Upper lobe of left lung (tissue), 6 donors: Measurements from ENCODE around the gene SLC4A2. TPM values are rescaled to one million over a fixed set of nuclear protein-coding genes. Genes with fewer than 3 reads are reported as not detected.
A peak's percentile ranks its signal among the peaks of the same experiment; 100 is the strongest.

Source experiments
- ATAC-seq, 2 donors: fragments of 200-7000 bp; cut with Tn5 transposase; one replicate each; pipeline ENCODE4 v1.9.1; 2022; ENCODE audit warnings: mild to moderate bottlenecking in 2 of 2, moderate library complexity in 2 of 2; ENCODE audit not compliant: low FRiP score in 2 of 2
- DNase-seq, 2 donors: peaks; one replicate each; pipeline ENCODE4 v3.0.0-alpha.2; 2019 to 2020
- H3K27ac ChIP-seq, 4 donors: fragments of 200-600 bp; sonication (generic); one replicate each; pipeline ENCODE4 v1.5.1; 2016 to 2019
- H3K27me3 ChIP-seq, 4 donors: fragments of 200-600 bp; sonication (generic); one replicate each; pipeline ENCODE4 v1.5.1; 2017 to 2019
- H3K36me3 ChIP-seq, 4 donors: fragments of 200-600 bp; sonication (generic); one replicate each; pipeline ENCODE4 v1.5.1; 2016 to 2019
- H3K4me1 ChIP-seq, 4 donors: fragments of 200-600 bp; sonication (generic); one replicate each; pipeline ENCODE4 v1.5.1; 2018 to 2019
- H3K4me3 ChIP-seq, 4 donors: fragments of 200-600 bp; sonication (generic); one replicate each; pipeline ENCODE4 v1.5.1; 2017 to 2019; ENCODE audit warnings: mild to moderate bottlenecking in 2 of 4, moderate library complexity in 1 of 4
- H3K9me3 ChIP-seq, 4 donors: fragments of 200-600 bp; sonication (generic); one replicate each; pipeline ENCODE4 v1.5.1; 2018 to 2019
- EP300 ChIP-seq, 4 donors: sonication (generic); formaldehyde crosslinking; IDR thresholded peaks; one replicate each; pipeline ENCODE4 v1.5.1; 2017; ENCODE audit warnings: antibody characterized with exemption in 4 of 4, control low read depth in 2 of 4
- POLR2A ChIP-seq, 4 donors: fragments of 450-650 bp; IDR thresholded peaks; one replicate each; pipeline ENCODE4 v1.5.1; 2016 to 2017; ENCODE audit warnings: antibody characterized with exemption in 4 of 4, mild to moderate bottlenecking in 2 of 4
- POLR2AphosphoS5 ChIP-seq, 2 donors: sonication (generic); formaldehyde crosslinking; IDR thresholded peaks; one replicate each; pipeline ENCODE4 v1.5.1; 2017; ENCODE audit warnings: antibody characterized with exemption in 2 of 2
- WGBS, 2 donors: methylation state at CpG; one replicate each; pipeline ENCODE4 v1.1.5; 2017 to 2018; 5-methylcytosine and 5-hydroxymethylcytosine counted together
- total RNA-seq, 6 donors: library from RNA; depleted of rRNA in 4 of 6; stranded (reverse); fragments of >200 nt in 4 of 6; gene quantifications; one replicate each; pipeline versions ENCODE4 v1.1.0 to v1.2.1, GENCODE V29; 2016 to 2021
- TF ChIP-seq, protein P1 (sequence below), 6 experiments: fragments of 450-650 bp in 4 of 6; fragments of 200-600 bp in 2 of 6; sonication (generic) in 2 of 6; IDR thresholded peaks; one replicate each; pipeline ENCODE4 v1.5.1; 2016 to 2019; ENCODE audit warnings: antibody characterized with exemption in 6 of 6
- donor health status: DM: no; HTN: no; CAD: no; lungs with moderate emphysema.
- donor health status: DM: no; HTN: yes; CAD: no; lungs with severe emphysema.

The SLC4A2 gene
- total RNA-seq, 6 donors from 2014 or later: 88.4 to 312 (median 188) TPM

DNA sequence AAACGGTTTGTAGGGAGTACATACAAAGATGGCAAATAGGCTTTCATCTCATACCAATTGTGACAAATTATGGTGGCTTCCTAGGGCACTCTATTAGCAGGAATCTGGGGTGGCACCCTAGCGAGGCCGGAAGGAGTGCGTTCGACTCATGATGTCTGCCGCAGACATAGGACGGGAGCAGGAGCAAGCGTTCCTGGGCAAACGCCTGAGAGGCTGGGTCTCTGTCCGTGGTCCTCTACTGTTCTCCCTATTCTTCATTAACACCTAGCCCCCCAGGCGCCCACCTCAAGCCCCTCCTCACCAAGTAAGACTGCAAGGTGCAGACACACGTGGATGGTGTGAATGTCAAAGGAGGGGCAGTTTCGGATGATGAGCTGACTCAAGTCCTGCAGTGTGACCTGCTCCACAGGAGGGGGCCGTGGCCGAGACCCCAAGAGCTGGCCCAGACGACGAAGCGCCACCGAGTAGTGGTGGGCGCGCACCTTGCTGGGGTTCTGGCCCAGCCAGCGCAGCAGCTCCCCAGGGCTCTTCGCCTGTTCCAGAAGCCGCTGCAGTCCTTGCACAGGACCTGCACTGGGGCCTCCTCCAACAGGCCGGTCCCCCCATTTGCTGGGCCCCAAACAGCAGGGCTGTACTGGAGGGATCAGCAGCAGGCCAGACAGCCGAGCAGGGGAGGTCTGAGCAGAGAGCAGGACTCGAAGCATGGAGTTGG is 20.0 kb downstream of the SLC4A2 start:
- Histone ChIP-seq H3K9me3 (no peaks in the 10 kb centered on the region), H3K27ac (peak overlapping the region; percentile 94 to 97 (median 96)), H3K4me3 (peak overlapping the region; percentile 70 to 99 (median 88)), H3K27me3 (no peaks in the 10 kb centered on the region), H3K4me1 (peaks cover 34 to 53% (median 44%) of the 10 kb centered on the region in 4 donors), H3K36me3 (peaks cover 0 to 38% (median 23%) of the 10 kb centered on the region in 4 donors)
- DNase-seq (peak in 1 of 2 donors; percentile 73), ATAC-seq (no peak)
- 74 to 78% methylated on average over 24 to 26 of the region's 27 CpGs for WGBS, 2 donors
- no peak for TF ChIP-seq POLR2AphosphoS5 (IDR thresholded peaks at IDR 0.05)
- TF ChIP-seq, protein P1, sequence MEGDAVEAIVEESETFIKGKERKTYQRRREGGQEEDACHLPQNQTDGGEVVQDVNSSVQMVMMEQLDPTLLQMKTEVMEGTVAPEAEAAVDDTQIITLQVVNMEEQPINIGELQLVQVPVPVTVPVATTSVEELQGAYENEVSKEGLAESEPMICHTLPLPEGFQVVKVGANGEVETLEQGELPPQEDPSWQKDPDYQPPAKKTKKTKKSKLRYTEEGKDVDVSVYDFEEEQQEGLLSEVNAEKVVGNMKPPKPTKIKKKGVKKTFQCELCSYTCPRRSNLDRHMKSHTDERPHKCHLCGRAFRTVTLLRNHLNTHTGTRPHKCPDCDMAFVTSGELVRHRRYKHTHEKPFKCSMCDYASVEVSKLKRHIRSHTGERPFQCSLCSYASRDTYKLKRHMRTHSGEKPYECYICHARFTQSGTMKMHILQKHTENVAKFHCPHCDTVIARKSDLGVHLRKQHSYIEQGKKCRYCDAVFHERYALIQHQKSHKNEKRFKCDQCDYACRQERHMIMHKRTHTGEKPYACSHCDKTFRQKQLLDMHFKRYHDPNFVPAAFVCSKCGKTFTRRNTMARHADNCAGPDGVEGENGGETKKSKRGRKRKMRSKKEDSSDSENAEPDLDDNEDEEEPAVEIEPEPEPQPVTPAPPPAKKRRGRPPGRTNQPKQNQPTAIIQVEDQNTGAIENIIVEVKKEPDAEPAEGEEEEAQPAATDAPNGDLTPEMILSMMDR (IDR thresholded peaks at IDR 0.05): no peak
- TF ChIP-seq POLR2A (IDR thresholded peaks at IDR 0.05): no peak
- TF ChIP-seq EP300 (IDR thresholded peaks at IDR 0.05): no peak

DNA sequence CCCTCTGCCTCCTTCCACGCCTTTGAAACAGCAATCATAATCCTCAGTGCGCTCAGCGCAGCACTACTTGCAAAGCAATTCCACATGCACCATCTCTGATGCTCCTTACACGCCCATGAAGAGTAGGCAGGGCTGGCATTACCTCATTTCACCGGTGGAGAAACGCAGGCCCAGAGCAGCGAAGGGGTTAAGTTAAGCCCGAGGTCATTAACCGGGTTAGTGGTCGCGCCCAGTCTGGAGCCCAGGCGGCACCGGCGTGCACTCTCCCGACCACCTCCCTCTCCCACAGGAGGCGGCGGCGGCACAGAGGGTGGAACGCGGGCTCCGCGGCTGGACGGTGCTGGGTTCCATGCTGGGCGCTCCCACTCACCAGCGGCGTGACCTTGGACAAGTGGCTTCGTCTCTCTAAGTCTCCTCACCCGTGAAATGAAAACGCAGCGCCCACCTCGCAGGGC is 20.7 kb downstream of the SLC4A2 start:
- TF ChIP-seq EP300 (IDR thresholded peaks at IDR 0.05): no peak
- TF ChIP-seq, protein P1 (IDR thresholded peaks at IDR 0.05): no peak
- TF ChIP-seq POLR2AphosphoS5 (IDR thresholded peaks at IDR 0.05): no peak
- no peak for TF ChIP-seq POLR2A (IDR thresholded peaks at IDR 0.05)
- Histone ChIP-seq H3K9me3 (no peaks in the 10 kb centered on the region), H3K4me1 (peaks cover 37 to 57% (median 46%) of the 10 kb centered on the region in 4 donors), H3K27me3 (no peaks in the 10 kb centered on the region), H3K27ac (peak overlapping the region; percentile 94 to 97 (median 96)), H3K4me3 (peak overlapping the region; percentile 70 to 99 (median 88)), H3K36me3 (peaks cover 0 to 31% (median 15%) of the 10 kb centered on the region in 4 donors)
- ATAC-seq (peak; percentile 0 to 14), DNase-seq (no peak)
- 2 to 3% methylated on average over 18 to 21 of the region's 31 CpGs for WGBS, 2 donors

DNA sequence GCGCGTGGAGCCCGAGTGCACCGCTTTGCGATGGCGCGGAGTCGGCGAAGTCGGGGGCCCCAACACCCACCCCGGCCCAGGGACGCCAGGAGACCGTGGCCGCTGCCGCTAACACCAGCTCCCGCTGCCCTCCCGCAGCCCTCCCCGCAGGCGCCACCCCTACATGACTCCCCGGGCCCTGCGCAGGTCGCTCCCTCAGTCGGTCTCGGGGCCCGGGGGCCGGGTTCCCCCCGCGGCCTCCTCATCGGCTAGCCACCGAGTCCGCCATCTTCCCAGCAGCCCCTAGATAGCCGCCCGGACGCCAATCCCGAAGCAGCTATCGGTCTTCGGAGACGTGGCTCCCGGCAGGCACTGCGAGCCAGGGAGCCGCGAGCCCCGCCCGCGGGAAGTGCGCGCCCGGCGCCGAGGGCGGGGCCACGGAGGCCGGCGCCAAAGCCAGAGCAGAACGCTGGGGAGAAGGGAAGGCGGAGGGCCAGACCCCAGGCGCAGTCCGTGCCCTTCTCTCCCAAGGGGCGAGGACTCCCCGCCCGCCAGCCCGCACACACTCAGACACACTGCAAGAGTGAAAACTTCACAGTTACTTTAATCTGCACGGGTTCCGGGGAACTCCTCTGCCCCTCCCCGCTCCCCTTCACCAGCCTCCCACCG is 21.3 kb downstream of the SLC4A2 start, which contains the start of gene FASTK:
Gene FASTK (minus strand): TSS at position 288 of the 648 bp plus-strand sequence. CDS start 43 bp downstream, at position 245.
- no peaks in the 10 kb centered on the region for H3K27me3 ChIP-seq
- H3K4me1 ChIP-seq: peaks cover 42 to 62% (median 52%) of the 10 kb centered on the region in 4 donors
- TF ChIP-seq, protein P1 (IDR thresholded peaks at IDR 0.05): peak in 2 of 6 experiments; percentile 13 to 21
- TF ChIP-seq POLR2AphosphoS5 (IDR thresholded peaks at IDR 0.05) (peak; percentile 45 to 85), EP300 (IDR thresholded peaks at IDR 0.05) (no peak), POLR2A (IDR thresholded peaks at IDR 0.05) (peak in 3 of 4 donors; percentile 62 to 77 (median 74))
- peaks cover 0 to 25% (median 10%) of the 10 kb centered on the region in 4 donors for H3K36me3 ChIP-seq
- WGBS, 2 donors: 3% methylated on average over 31 of the region's 66 CpGs; no CpG with 5 or more reads in 1 of the 2 donors
- H3K9me3 ChIP-seq: no peaks in the 10 kb centered on the region
- DNase-seq (peak; percentile 95 to 96), ATAC-seq (peak; percentile 91 to 94)
- H3K4me3 ChIP-seq: peak within 1 kb of the TSS; percentile 70 to 99 (median 88)
- H3K27ac ChIP-seq: peak within 1 kb of the TSS; percentile 94 to 97 (median 96)

DNA sequence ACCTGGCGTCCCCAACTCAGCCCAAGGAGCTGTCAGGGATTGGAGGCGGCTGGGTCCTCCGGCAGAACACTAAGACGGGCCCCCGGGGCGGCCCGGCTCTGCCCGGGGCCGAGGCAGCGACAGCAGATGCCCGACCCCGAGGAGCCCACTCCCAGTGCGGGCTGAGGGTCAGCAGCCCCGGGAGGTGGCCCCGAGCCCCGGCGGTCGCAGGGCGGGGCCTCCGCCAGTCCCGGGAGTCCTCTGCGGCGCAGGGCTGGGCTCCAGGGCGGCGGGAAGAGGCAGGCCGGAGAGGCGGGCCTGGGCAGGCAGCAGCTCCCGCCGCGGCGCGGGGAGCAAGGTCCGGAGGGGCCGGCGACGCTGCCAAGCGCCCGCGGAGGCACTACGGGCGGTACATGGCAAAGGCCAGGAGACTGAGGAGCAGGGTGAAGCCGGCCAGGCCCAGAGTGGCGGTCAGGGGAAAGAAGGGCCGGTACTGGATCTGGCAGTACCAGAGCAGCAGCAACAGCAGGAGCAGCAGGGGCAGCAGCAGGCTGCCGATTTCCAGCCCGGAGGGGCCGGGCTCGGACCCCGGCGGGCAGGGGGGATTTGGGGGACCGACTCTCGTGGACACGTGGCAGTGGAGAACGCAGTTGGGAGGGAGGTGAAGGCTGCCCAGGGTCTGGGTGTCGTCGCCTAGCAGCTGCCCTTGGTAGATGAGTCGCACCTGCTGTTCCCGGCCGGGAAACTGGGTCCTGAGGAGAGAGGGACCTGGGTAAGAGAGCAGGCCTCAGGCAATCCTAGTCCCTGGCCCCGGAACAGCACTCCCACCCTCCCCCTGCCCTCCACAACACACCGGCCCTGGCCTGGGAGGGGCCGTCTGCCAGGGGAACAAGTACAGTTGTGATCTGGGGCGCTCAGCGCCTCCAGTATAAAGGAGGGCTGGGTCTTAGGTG is 22.0 kb downstream of the SLC4A2 start:
- Histone ChIP-seq H3K27ac (peak overlapping the region; percentile 94 to 97 (median 96)), H3K4me3 (peak overlapping the region; percentile 19 to 99 (median 84)), H3K4me1 (peaks cover 45 to 66% (median 55%) of the 10 kb centered on the region in 4 donors), H3K36me3 (peaks cover 0 to 17% (median 4%) of the 10 kb centered on the region in 4 donors), H3K27me3 (no peaks in the 10 kb centered on the region), H3K9me3 (no peaks in the 10 kb centered on the region)
- ATAC-seq (peak in 1 of 2 donors; percentile 11), DNase-seq (peak in 1 of 2 donors; percentile 88)
- 49 to 56% methylated on average over 38 to 53 of the region's 64 CpGs for WGBS, 2 donors
- TF ChIP-seq, protein P1 (IDR thresholded peaks at IDR 0.05): no peak
- no peak for TF ChIP-seq POLR2A (IDR thresholded peaks at IDR 0.05)
- TF ChIP-seq POLR2AphosphoS5 (IDR thresholded peaks at IDR 0.05): no peak
- TF ChIP-seq EP300 (IDR thresholded peaks at IDR 0.05): no peak
